Measurements from ENCODE around the gene NR5A2. TPM values are rescaled to one million over a fixed set of nuclear protein-coding genes. Genes with fewer than 3 reads are reported as not detected.
A peak's percentile ranks its signal among the peaks of the same experiment; 100 is the strongest.

Gene NR5A2
- total RNA-seq, 2 experiments from 2014 or later, result 0.13 to 0.15 TPM

DNA sequence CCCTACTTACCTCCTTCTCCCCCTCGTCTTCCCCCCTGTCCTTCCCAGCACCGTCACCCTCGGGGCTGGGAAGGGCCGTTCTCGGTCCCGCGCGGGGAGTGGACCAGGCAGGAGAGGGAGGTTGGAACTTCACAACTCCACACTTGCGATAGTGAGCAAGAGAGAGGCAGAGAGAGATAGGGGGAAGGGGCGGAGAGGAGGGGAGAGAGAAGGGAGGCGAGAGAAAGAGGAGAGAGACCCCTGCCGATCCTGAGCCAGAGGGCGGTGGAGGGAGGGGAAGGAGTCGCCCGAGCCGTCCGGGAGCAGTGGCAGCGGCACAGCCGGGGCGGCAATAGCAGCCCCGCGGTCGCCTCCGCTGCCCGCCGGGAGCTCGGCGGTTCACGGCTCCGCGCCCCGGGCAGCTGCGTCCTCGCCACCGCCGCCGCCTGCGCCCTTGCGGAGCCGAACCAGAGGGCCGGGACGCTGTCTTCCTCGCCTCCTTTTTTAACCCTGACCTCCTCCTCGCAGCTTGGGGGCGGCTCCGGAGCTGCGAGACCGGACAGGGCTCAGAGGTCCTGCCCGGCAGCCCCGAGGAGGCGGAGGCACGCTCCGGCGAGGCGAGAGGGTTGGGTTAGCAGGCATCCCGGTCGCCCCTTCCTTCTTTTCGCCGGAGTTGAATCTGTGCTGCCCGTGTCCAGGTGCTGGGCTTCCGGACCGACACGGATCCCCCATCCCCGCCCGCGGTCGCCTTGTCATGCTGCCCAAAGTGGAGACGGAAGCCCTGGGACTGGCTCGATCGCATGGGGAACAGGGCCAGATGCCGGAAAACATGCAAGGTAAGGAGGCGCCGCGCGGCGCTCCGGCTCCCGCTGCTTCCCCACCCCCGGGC, 11.7 kb downstream of the NR5A2 start:
- CTCF ChIA-PET, result no interaction called here
- H3K4me1 Mint-ChIP-seq, result peaks cover 19% of the 10 kb centered on the region
- no peak overlapping the region for H3K27ac Mint-ChIP-seq
- peaks cover 45% of the 10 kb centered on the region for H3K27me3 Mint-ChIP-seq
- H3K36me3 Mint-ChIP-seq (ENCODE audit: low read depth), result peaks cover 4% of the 10 kb centered on the region
- no peak for DNase-seq
- H3K4me3 Mint-ChIP-seq, result peak overlapping the region; percentile 52
- no peaks in the 10 kb centered on the region for H3K9me3 Mint-ChIP-seq
- POLR2A ChIA-PET, result no interaction called here

- H3K4me3 Mint-ChIP-seq, result peak overlapping the region; percentile 7
- peaks cover 4% of the 10 kb centered on the region for H3K36me3 Mint-ChIP-seq (ENCODE audit: low read depth)
- no peaks in the 10 kb centered on the region for H3K9me3 Mint-ChIP-seq
- peaks cover 19% of the 10 kb centered on the region for H3K4me1 Mint-ChIP-seq
- no peak for DNase-seq
- POLR2A ChIA-PET, result no interaction called here
- peaks cover 48% of the 10 kb centered on the region for H3K27me3 Mint-ChIP-seq
- no peak overlapping the region for H3K27ac Mint-ChIP-seq
- CTCF ChIA-PET, result interaction anchor here (0.7 kb wide), 1 partner anchor 11 kb away, joined by 4 read pairs; no protein-coding TSS in a partner anchor
Measured at GRCh38 chr1:200039849-200040474, 12.5 kb downstream of the NR5A2 start.

- Mint-ChIP-seq H3K27me3 (peaks cover 54% of the 10 kb centered on the region), H3K4me1 (peaks cover 18% of the 10 kb centered on the region), H3K4me3 (peak overlapping the region; percentile 7), H3K9me3 (no peaks in the 10 kb centered on the region), H3K36me3 (ENCODE audit: low read depth) (peaks cover 4% of the 10 kb centered on the region), H3K27ac (no peak overlapping the region)
- no peak for DNase-seq
- CTCF ChIA-PET, result interaction anchor here (0.7 kb wide), 1 partner anchor 11 kb away, joined by 4 read pairs; no protein-coding TSS in a partner anchor
- POLR2A ChIA-PET, result no interaction called here
Measured at GRCh38 chr1:200040481-200041138, 13.1 kb downstream of the NR5A2 start.

DNA sequence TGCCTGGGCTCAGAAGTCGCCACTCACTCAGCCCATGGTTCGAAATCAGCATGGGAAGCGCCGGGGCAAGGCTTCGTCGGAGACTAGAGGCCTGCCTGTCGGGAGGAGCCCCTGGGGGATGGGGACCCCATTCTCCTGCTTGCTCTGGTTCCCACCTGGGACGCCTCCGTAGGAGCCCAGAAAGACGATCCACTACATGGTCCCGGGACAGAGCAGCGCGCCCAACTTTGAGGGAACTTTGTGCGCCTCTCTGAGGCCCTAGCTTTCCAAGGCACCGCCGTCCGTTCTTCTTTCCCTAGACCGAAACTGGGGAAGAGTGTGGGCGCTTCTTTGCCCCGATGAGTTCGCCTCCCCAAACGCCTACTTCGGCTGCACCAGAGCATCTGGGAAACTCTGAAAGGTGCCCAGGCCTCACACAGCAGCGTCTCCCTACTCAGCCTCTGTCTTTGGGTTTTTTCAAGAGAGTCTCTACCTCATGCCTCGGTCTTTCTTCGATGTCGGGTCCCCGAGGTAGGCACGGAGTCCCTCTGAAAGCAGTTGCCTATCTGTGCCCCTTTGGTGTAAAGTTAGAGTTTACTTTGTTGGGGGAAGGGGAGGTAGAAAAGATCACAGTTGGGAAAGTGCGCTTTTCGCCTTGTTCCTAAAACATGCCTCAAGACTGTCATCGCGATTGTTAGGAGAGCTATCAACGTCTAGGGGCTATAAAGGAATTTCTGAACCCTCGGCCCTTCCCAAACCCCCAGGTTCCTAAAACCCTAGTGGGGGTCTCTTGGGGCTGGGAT, 14.0 kb downstream of the NR5A2 start:
- peaks cover 18% of the 10 kb centered on the region for H3K4me1 Mint-ChIP-seq
- H3K4me3 Mint-ChIP-seq, result no peak overlapping the region

GRCh38 chr1:200042119-200042551, 14.6 kb downstream of the NR5A2 start:
- CTCF ChIA-PET, result no interaction called here
- Mint-ChIP-seq H3K9me3 (no peaks in the 10 kb centered on the region), H3K27ac (no peak overlapping the region), H3K4me1 (peaks cover 18% of the 10 kb centered on the region), H3K4me3 (no peak overlapping the region), H3K27me3 (peaks cover 62% of the 10 kb centered on the region), H3K36me3 (ENCODE audit: low read depth) (peaks cover 4% of the 10 kb centered on the region)
- DNase-seq, result no peak
- POLR2A ChIA-PET, result no interaction called here

More for the DNA sequence above, 14.0 kb downstream of the NR5A2 start:
- DNase-seq, result no peak
- POLR2A ChIA-PET, result no interaction called here
- H3K36me3 Mint-ChIP-seq (ENCODE audit: low read depth), result peaks cover 4% of the 10 kb centered on the region
- no peak overlapping the region for H3K27ac Mint-ChIP-seq
- peaks cover 61% of the 10 kb centered on the region for H3K27me3 Mint-ChIP-seq
- H3K9me3 Mint-ChIP-seq, result no peaks in the 10 kb centered on the region
- CTCF ChIA-PET, result no interaction called here

- CTCF ChIA-PET, result no interaction called here
- peak overlapping the region; percentile 33 for H3K4me3 Mint-ChIP-seq
- peaks cover 62% of the 10 kb centered on the region for H3K27me3 Mint-ChIP-seq
- DNase-seq, result no peak
- POLR2A ChIA-PET, result no interaction called here
- H3K9me3 Mint-ChIP-seq, result no peaks in the 10 kb centered on the region
- no peak overlapping the region for H3K27ac Mint-ChIP-seq
- H3K4me1 Mint-ChIP-seq, result peaks cover 18% of the 10 kb centered on the region
- H3K36me3 Mint-ChIP-seq (ENCODE audit: low read depth), result peaks cover 4% of the 10 kb centered on the region
Measured at GRCh38 chr1:200042552-200043335, 15.2 kb downstream of the NR5A2 start.

DNA sequence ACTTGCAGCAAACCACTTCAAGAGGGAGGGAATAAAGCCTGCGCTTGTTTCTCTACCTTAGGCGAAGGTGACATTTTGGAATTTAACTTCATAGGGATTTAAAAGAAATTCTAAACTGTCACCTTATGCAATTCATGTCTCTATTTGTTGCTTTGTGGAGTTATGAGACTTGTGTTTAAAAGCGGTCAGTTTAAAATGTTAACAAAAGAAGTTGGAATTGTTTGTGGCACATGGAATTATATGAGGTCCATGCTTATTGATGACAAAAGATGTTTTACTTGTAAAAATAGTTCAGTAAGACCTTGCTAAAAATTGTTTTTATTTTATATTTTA, 15.8 kb downstream of the NR5A2 start:
- CTCF ChIA-PET, result no interaction called here
- peaks cover 18% of the 10 kb centered on the region for H3K4me1 Mint-ChIP-seq
- H3K9me3 Mint-ChIP-seq, result no peaks in the 10 kb centered on the region
- DNase-seq, result no peak
- POLR2A ChIA-PET, result no interaction called here
- peaks cover 62% of the 10 kb centered on the region for H3K27me3 Mint-ChIP-seq
- H3K27ac Mint-ChIP-seq, result no peak overlapping the region
- peaks cover 4% of the 10 kb centered on the region for H3K36me3 Mint-ChIP-seq (ENCODE audit: low read depth)
- peak overlapping the region; percentile 33 for H3K4me3 Mint-ChIP-seq

- H3K27ac Mint-ChIP-seq, result no peak overlapping the region
- DNase-seq, result no peak
- H3K27me3 Mint-ChIP-seq, result peaks cover 51% of the 10 kb centered on the region
- H3K4me3 Mint-ChIP-seq, result no peak overlapping the region
- ChIA-PET CTCF (no interaction called here), POLR2A (no interaction called here)
- peaks cover 4% of the 10 kb centered on the region for H3K36me3 Mint-ChIP-seq (ENCODE audit: low read depth)
- H3K9me3 Mint-ChIP-seq, result no peaks in the 10 kb centered on the region
- peaks cover 9% of the 10 kb centered on the region for H3K4me1 Mint-ChIP-seq
Measured at GRCh38 chr1:200046115-200046514, 18.6 kb downstream of the NR5A2 start.

DNA sequence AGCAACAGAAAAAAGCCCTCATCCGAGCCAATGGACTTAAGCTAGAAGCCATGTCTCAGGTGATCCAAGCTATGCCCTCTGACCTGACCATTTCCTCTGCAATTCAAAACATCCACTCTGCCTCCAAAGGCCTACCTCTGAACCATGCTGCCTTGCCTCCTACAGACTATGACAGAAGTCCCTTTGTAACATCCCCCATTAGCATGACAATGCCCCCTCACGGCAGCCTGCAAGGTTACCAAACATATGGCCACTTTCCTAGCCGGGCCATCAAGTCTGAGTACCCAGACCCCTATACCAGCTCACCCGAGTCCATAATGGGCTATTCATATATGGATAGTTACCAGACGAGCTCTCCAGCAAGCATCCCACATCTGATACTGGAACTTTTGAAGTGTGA, 20.7 kb downstream of the NR5A2 start:
- H3K27ac Mint-ChIP-seq, result no peak overlapping the region
- ChIA-PET CTCF (no interaction called here), POLR2A (no interaction called here)
- no peaks in the 10 kb centered on the region for H3K9me3 Mint-ChIP-seq
- no peak for DNase-seq
- no peaks in the 10 kb centered on the region for H3K4me1 Mint-ChIP-seq
- H3K4me3 Mint-ChIP-seq, result no peak overlapping the region
- H3K27me3 Mint-ChIP-seq, result peaks cover 40% of the 10 kb centered on the region
- no peaks in the 10 kb centered on the region for H3K36me3 Mint-ChIP-seq (ENCODE audit: low read depth)

GRCh38 chr1:200049810-200050209, 22.3 kb downstream of the NR5A2 start:
- DNase-seq, result no peak
- Mint-ChIP-seq H3K36me3 (ENCODE audit: low read depth) (no peaks in the 10 kb centered on the region), H3K27ac (no peak overlapping the region), H3K4me3 (no peak overlapping the region), H3K27me3 (peaks cover 34% of the 10 kb centered on the region), H3K9me3 (no peaks in the 10 kb centered on the region), H3K4me1 (no peaks in the 10 kb centered on the region)
- CTCF ChIA-PET, result no interaction called here
- POLR2A ChIA-PET, result no interaction called here

GRCh38 chr1:200051620-200052019, 24.1 kb downstream of the NR5A2 start:
- ChIA-PET POLR2A (no interaction called here), CTCF (no interaction called here)
- H3K27me3 Mint-ChIP-seq, result peaks cover 25% of the 10 kb centered on the region
- no peaks in the 10 kb centered on the region for H3K9me3 Mint-ChIP-seq
- no peak overlapping the region for H3K4me3 Mint-ChIP-seq
- no peaks in the 10 kb centered on the region for H3K36me3 Mint-ChIP-seq (ENCODE audit: low read depth)
- no peak overlapping the region for H3K27ac Mint-ChIP-seq
- DNase-seq, result no peak
- H3K4me1 Mint-ChIP-seq, result no peaks in the 10 kb centered on the region

GRCh38 chr1:200053091-200053490, 25.6 kb downstream of the NR5A2 start:
- Mint-ChIP-seq H3K9me3 (no peaks in the 10 kb centered on the region), H3K27ac (no peak overlapping the region), H3K4me3 (no peak overlapping the region), H3K4me1 (no peaks in the 10 kb centered on the region), H3K27me3 (peaks cover 27% of the 10 kb centered on the region), H3K36me3 (ENCODE audit: low read depth) (no peaks in the 10 kb centered on the region)
- ChIA-PET POLR2A (no interaction called here), CTCF (no interaction called here)
- no peak for DNase-seq
